ENCODE results near the gene C1GALT1.

DNA sequence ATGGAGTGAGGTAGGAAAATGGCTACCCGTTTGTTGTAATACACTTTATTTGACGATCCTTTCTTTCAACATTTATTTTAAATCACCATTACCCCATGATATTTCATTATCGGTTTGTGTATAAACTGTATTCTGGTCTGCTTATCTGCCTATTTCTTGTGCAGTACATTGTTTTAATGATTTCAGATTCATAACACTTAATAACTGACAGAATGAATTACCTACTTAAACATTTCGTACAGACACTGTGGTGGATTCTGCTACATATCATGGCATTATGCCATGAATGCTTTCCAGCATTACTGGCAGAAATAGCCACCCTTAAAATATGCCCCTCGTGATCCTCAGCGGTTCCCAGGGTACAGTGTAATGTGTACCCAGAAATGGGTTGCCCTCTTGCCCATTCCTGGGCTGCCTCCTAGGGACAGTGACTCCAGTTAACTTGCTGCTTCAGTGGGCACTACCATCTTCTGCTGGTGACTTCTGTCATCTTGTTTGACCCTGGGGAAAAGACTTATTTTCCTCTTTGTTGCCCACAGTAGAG, 74.5 kb downstream of the C1GALT1 start:
- TF ChIP-seq, protein P1, sequence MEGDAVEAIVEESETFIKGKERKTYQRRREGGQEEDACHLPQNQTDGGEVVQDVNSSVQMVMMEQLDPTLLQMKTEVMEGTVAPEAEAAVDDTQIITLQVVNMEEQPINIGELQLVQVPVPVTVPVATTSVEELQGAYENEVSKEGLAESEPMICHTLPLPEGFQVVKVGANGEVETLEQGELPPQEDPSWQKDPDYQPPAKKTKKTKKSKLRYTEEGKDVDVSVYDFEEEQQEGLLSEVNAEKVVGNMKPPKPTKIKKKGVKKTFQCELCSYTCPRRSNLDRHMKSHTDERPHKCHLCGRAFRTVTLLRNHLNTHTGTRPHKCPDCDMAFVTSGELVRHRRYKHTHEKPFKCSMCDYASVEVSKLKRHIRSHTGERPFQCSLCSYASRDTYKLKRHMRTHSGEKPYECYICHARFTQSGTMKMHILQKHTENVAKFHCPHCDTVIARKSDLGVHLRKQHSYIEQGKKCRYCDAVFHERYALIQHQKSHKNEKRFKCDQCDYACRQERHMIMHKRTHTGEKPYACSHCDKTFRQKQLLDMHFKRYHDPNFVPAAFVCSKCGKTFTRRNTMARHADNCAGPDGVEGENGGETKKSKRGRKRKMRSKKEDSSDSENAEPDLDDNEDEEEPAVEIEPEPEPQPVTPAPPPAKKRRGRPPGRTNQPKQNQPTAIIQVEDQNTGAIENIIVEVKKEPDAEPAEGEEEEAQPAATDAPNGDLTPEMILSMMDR (IDR thresholded peaks at IDR 0.05): no peak
- TF ChIP-seq POLR2AphosphoS5 (IDR thresholded peaks at IDR 0.05): no peak
